ENCODE measurements around the gene CTAGE6. TPM values are rescaled to one million over a fixed set of nuclear protein-coding genes. Genes with fewer than 3 reads are reported as not detected.
A peak's percentile ranks its signal among the peaks of the same experiment; 100 is the strongest.
"Not testable (repeated sequence)": the region's sequence is repeated elsewhere in the genome, so short reads cannot be mapped to it uniquely, and the experiment has no call there.

Gene CTAGE6
- polyA plus RNA-seq, 3 donors from 2014 or later, result 0.22 TPM; not detected in 2

GRCh38 chr7:143737037-143737819, 20.3 kb downstream of the CTAGE6 start:
- H3K4me1 Mint-ChIP-seq; H3K9me3 Mint-ChIP-seq; H3K4me3 Mint-ChIP-seq; H3K27ac Mint-ChIP-seq; H3K27me3 Mint-ChIP-seq (ENCODE audit: low read depth in 3 of 3); H3K36me3 Mint-ChIP-seq: not testable (repeated sequence)
- DNase-seq, result peak; percentile 15 to 40 (median 31)

GRCh38 chr7:143735962-143736361, 21.5 kb downstream of the CTAGE6 start:
- no peak for DNase-seq
- no peaks in the 10 kb centered on the region for H3K4me1 Mint-ChIP-seq
- H3K9me3 Mint-ChIP-seq, result no peaks in the 10 kb centered on the region
- H3K27ac Mint-ChIP-seq, result no peak overlapping the region
- H3K36me3 Mint-ChIP-seq, result peaks cover 0 to 4% (median 0%) of the 10 kb centered on the region in 3 donors
- peaks cover 0 to 2% (median 0%) of the 10 kb centered on the region in 3 donors for H3K27me3 Mint-ChIP-seq (ENCODE audit: low read depth in 3 of 3)
- H3K4me3 Mint-ChIP-seq, result no peak overlapping the region

DNA sequence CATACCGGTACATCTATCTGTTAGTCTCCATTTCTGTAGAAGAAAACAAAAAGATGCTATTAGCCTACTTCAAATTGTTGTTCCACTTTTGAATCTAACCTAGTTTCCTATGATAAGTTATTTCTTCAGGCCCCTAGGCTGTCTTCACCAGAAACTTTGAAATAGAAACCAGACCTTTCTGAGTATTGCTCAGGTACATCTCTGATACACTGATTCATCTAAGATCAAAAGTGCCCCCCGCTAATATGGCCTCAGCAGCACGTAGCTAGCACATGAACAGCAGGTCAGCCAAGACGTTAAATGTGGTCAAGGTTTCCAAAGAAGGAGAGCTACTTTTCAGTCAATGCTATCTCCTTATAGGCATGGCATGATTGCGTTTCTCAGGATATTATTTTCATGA, 23.6 kb downstream of the CTAGE6 start:
- no peak overlapping the region for H3K27ac Mint-ChIP-seq
- peaks cover 0 to 2% (median 0%) of the 10 kb centered on the region in 3 donors for H3K27me3 Mint-ChIP-seq (ENCODE audit: low read depth in 3 of 3)
- H3K9me3 Mint-ChIP-seq, result no peaks in the 10 kb centered on the region
- peaks cover 0 to 13% (median 6%) of the 10 kb centered on the region in 3 donors for H3K36me3 Mint-ChIP-seq
- no peaks in the 10 kb centered on the region for H3K4me1 Mint-ChIP-seq
- H3K4me3 Mint-ChIP-seq, result no peak overlapping the region
- no peak for DNase-seq

DNA sequence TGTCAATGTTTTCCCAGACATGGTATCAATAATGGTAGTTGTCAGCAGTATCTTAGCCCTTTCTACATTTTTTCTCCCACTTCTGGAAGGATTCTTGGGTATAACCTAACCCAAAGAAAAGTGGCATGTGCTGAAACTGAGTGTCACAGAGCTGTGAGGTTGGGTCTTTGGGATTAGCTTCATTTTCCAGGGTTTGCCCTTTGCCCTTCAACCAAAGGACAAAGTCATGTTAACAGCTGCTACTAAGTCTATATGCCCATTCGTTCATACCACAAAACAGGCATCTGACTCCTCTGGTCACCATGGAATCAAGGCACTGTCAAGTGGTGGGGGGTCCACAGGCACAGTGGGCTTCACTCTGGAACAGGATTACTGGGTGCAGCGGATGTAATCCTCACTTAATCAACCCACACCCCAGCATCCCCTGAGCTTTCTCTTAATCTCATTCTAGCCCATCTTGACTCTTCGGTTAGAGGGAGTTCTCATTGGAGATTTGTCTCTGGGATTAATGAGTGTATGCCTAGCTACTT, 29.1 kb downstream of the CTAGE6 start:
- peaks cover 4 to 14% (median 11%) of the 10 kb centered on the region in 3 donors for H3K36me3 Mint-ChIP-seq
- H3K27ac Mint-ChIP-seq, result no peak overlapping the region

GRCh38 chr7:143727561-143727960, 29.9 kb downstream of the CTAGE6 start:
- peaks cover 4 to 13% (median 11%) of the 10 kb centered on the region in 3 donors for H3K36me3 Mint-ChIP-seq

More for the DNA sequence above, 29.1 kb downstream of the CTAGE6 start:
- H3K4me3 Mint-ChIP-seq, result no peak overlapping the region
- no peaks in the 10 kb centered on the region for H3K4me1 Mint-ChIP-seq
- no peaks in the 10 kb centered on the region for H3K27me3 Mint-ChIP-seq (ENCODE audit: low read depth in 3 of 3)
- H3K9me3 Mint-ChIP-seq, result no peaks in the 10 kb centered on the region
- DNase-seq, result no peak

DNA sequence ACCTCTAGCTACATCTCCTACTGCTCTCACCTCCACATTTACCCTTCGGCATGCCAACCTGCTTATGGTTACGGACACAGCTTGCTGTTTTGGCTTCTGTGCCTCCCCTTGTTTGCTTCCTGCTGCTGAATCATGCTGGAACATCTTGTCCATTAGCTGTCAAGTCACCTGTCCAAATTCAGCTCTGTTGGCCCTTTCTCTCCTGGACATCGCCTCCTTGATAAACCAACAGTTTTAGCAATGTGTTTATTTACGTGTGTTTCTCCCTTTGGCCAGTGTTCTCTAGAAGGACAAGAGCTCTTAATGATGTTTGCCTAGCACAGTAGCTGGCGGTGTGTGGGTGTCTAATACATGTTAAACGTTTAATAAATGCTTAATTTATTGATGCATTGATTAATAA, 31.4 kb downstream of the CTAGE6 start:
- DNase-seq; H3K27me3 Mint-ChIP-seq (ENCODE audit: low read depth in 3 of 3); H3K4me3 Mint-ChIP-seq; H3K9me3 Mint-ChIP-seq; H3K4me1 Mint-ChIP-seq; H3K27ac Mint-ChIP-seq: not testable (repeated sequence)
- H3K36me3 Mint-ChIP-seq, result peaks cover 4 to 13% (median 11%) of the 10 kb centered on the region in 3 donors

More at GRCh38 chr7:143727561-143727960, 29.9 kb downstream of the CTAGE6 start:
- H3K4me3 Mint-ChIP-seq; H3K4me1 Mint-ChIP-seq; DNase-seq; H3K27me3 Mint-ChIP-seq (ENCODE audit: low read depth in 3 of 3); H3K27ac Mint-ChIP-seq; H3K9me3 Mint-ChIP-seq: not testable (repeated sequence)

DNA sequence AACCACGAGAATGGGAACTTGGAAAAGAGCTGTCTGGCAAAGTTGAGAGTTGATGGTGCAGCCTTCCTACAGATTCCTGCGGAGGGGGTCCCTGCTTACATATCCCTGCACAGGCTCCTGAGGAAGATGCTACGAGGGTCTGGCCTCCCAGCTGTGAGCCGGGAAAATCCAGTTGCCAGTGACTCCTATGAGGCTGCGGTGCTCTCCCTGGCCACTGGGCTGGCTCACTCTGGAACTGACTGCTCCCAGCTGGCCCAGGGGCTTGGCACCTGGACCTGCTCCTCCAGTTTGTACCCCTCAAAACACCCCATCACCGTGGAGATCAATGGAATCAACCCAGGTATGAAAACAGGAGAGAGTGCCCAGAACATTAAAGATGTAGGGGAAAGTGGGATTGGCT, 37.2 kb downstream of the CTAGE6 start:
- H3K27me3 Mint-ChIP-seq (ENCODE audit: low read depth in 3 of 3); DNase-seq; H3K9me3 Mint-ChIP-seq; H3K36me3 Mint-ChIP-seq; H3K27ac Mint-ChIP-seq; H3K4me3 Mint-ChIP-seq; H3K4me1 Mint-ChIP-seq: not testable (repeated sequence)

DNA sequence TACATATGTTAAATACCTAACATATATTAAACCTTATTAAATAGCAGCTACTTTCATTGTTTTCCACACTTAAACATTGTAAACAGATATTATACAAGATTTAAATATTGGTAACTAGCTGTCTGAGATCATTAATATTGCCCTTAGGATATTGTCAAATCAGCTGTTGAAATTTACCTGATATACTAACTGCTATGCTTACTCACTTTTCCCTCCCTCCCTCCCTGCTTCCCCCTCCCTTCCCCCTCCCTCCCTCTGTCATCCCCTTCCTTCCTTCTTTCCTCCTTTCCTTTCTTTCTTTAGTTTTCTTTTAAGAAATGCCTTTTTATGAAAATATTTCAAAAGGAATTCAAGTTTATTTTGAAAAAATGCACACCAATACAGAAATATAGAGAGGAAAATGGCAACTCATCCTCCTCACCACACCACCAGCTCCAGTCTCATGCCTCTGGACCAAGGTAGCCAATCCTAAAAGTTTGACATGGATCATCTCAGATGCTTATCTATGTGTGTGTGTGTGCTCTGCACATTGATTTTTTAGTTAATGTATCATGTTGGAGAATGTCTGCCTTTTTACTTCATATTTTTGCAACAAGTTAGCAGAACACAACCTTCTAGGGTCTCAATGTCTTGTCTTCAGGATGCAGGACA, 41.8 kb downstream of the CTAGE6 start:
- not testable (repeated sequence) for DNase-seq, H3K4me3 Mint-ChIP-seq

GRCh38 chr7:143714581-143715454, 42.7 kb downstream of the CTAGE6 start:
- not testable (repeated sequence) for H3K27ac Mint-ChIP-seq; H3K9me3 Mint-ChIP-seq; H3K4me1 Mint-ChIP-seq; H3K36me3 Mint-ChIP-seq; H3K27me3 Mint-ChIP-seq (ENCODE audit: low read depth in 3 of 3); H3K4me3 Mint-ChIP-seq; DNase-seq

More for the DNA sequence above, 41.8 kb downstream of the CTAGE6 start:
- H3K9me3 Mint-ChIP-seq; H3K36me3 Mint-ChIP-seq; H3K27ac Mint-ChIP-seq; H3K27me3 Mint-ChIP-seq (ENCODE audit: low read depth in 3 of 3); H3K4me1 Mint-ChIP-seq: not testable (repeated sequence)

DNA sequence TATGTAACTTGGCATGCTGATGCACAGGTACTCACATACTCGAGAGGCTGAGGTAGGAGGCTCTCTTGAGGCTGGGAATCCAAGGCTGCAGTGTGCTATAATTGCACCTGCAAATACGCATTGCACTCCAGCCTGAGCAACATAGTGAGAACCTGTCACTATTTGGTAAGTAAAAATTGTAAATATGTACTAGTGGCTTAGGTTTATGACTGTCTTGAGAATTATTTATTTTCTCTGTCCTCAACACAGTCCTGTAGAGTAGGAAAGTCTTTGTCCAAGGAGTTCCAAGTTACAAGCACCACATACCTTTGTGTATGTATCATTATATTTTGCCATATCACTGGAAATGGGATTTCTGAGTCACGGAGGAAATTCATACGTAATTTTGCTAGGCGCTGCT, 45.1 kb downstream of the CTAGE6 start:
- H3K4me3 Mint-ChIP-seq, H3K27ac Mint-ChIP-seq, H3K9me3 Mint-ChIP-seq: not testable (repeated sequence)

GRCh38 chr7:143711727-143712324, 45.7 kb downstream of the CTAGE6 start:
- H3K4me3 Mint-ChIP-seq; H3K4me1 Mint-ChIP-seq; H3K27ac Mint-ChIP-seq; H3K9me3 Mint-ChIP-seq; DNase-seq; H3K27me3 Mint-ChIP-seq (ENCODE audit: low read depth in 3 of 3); H3K36me3 Mint-ChIP-seq: not testable (repeated sequence)

More for the DNA sequence above, 45.1 kb downstream of the CTAGE6 start:
- not testable (repeated sequence) for H3K4me1 Mint-ChIP-seq; H3K27me3 Mint-ChIP-seq (ENCODE audit: low read depth in 3 of 3); DNase-seq; H3K36me3 Mint-ChIP-seq

GRCh38 chr7:143709895-143710294, 47.6 kb downstream of the CTAGE6 start:
- not testable (repeated sequence) for H3K27ac Mint-ChIP-seq; H3K9me3 Mint-ChIP-seq; H3K4me1 Mint-ChIP-seq; H3K36me3 Mint-ChIP-seq; H3K4me3 Mint-ChIP-seq; H3K27me3 Mint-ChIP-seq (ENCODE audit: low read depth in 3 of 3); DNase-seq

Data from immature natural killer cell (primary cell).